GM10847 (cell line): ENCODE results near the gene FOXN3.

Experiments
- POLR2A ChIP-seq: IDR thresholded peaks from 2 replicates; pipeline ENCODE4 v1.6.1; 2011; ENCODE audit not compliant: insufficient read length; ENCODE audit errors: extremely low read depth

Gene FOXN3

DNA sequence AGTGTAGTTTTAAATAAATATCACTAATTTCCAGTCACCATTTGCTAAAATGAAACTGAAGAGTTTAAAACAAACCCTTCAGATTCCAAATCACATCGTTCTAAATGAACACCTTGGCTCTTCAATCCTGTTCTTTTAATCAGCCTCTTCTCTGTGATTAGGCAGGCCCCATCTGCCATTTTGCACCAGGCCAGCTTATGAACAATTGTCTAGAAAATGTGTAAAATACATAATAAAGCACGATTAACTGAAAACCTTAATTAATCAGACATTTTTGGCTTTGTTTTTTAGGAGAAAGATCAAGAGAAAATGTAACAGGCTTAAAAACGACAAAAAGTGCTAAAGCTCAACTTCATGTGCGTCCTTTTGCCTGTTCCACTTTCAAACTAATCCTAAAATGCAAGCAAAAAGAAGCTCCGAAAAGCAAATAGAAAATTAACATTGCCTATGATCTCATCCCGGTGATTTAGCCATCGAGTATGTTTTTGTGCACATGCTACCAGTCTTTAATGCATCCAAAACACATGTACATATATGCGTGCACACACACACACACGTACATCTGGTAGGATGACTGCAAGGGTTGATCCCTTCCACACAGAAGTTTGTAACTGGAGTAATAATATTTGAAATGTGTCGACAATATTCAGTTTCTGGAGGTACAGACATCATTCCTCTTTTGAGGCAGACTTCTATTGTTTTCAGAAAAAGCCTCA, 288.6 kb downstream of the FOXN3 start:
- TF ChIP-seq POLR2A, result no peak

GRCh38 chr14:89126461-89126860, 290.6 kb downstream of the FOXN3 start:
- TF ChIP-seq POLR2A, result no peak

GRCh38 chr14:89125216-89125615, 291.8 kb downstream of the FOXN3 start:
- TF ChIP-seq POLR2A, result no peak

DNA sequence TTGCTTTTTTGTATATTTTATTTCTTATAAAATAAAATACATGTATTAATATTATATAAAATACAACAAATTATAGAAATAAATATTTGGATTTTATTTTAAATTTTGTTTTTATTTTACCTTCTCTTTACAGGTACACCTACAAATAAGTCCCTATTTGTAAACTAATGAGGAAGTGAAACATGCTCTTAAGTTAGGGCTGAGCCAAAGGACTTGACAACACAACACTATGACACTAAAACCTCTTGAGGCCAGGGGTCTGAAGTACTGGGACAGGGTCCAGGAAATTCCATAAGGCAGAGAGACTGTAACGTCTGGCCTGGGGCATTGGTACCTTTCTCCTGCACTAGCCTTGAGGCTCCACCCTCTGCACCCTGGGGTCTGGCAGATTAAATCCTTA, 293.2 kb downstream of the FOXN3 start:
- TF ChIP-seq POLR2A, result no peak

GRCh38 chr14:89123215-89123614, 293.8 kb downstream of the FOXN3 start:
- TF ChIP-seq POLR2A, result no peak

GRCh38 chr14:89121968-89122620, 294.9 kb downstream of the FOXN3 start:
- TF ChIP-seq POLR2A, result no peak

DNA sequence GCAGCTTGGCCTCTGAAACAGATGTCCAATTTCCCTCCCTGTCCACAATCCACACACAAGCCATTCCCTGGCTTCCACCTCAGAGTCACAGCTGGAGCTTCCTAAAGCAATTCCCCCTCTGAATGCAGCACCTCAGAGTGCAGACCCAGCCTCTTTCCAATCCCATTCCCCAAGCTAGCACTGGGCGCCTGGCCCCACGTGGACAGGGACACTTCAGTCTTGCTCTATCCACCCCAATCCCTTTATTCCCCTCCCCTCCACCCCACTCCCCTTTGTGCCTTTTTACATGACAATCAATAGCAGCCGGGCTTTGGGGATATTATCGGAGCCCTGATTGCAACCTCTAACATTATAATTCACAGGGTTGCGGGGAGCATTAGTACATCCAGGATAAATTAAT, 300.0 kb downstream of the FOXN3 start:
- TF ChIP-seq POLR2A, result no peak

- no peak for TF ChIP-seq POLR2A
Observed at GRCh38 chr14:89114109-89114508, 302.9 kb downstream of the FOXN3 start.

- no peak for TF ChIP-seq POLR2A
Observed at GRCh38 chr14:89112720-89113119, 304.3 kb downstream of the FOXN3 start.

DNA sequence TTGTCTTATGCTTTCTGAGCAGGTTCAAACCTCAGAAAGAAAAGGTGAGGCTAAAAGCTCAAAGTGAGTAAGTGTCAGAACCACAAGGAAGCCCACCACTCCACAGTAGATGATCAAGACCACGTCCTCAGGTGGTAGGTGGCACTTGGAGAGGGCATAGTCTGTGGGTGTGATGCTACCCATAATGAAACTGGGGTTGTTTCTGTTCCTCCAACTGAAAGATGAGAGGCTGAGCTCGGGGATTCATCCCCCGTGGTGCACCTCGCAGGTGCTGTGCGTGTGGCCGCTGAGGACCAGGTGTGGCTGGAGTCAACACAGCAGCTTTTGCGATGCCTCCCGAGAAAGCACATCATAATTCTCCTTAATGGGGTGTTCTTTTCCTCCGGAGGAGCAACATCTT, 306.9 kb downstream of the FOXN3 start:
- no peak for TF ChIP-seq POLR2A

GRCh38 chr14:89108608-89109007, 308.4 kb downstream of the FOXN3 start:
- no peak for TF ChIP-seq POLR2A

- TF ChIP-seq POLR2A, result no peak
Observed at GRCh38 chr14:89107626-89108025, 309.4 kb downstream of the FOXN3 start.
